Left ventricle myocardium inferior (tissue), 1 donor: ENCODE measurements around the gene CLSTN2. TPM values are rescaled to one million over a fixed set of nuclear protein-coding genes. Genes with fewer than 3 reads are reported as not detected.
A peak's percentile ranks its signal among the peaks of the same experiment; 100 is the strongest.

Experiments
- DNase-seq: peaks from one replicate; pipeline ENCODE4 v3.0.0-alpha.2; 2020
- H3K27ac ChIP-seq: fragments of 200-600 bp; replicated peaks from 2 replicates; pipeline ENCODE4 v1.8.0; 2021
- H3K27me3 ChIP-seq: fragments of 200-600 bp; 2 replicates; pipeline ENCODE4 v1.8.0; 2021; ENCODE audit warnings: low read depth
- H3K36me3 ChIP-seq: fragments of 200-600 bp; 2 replicates; pipeline ENCODE4 v1.8.0; 2021
- H3K4me1 ChIP-seq: fragments of 200-600 bp; 2 replicates; pipeline ENCODE4 v1.8.0; 2021
- H3K4me3 ChIP-seq: fragments of 200-600 bp; 2 replicates; pipeline ENCODE4 v1.8.0; 2021; ENCODE audit warnings: mild to moderate bottlenecking, moderate library complexity
- H3K9me3 ChIP-seq: fragments of 200-600 bp; replicated peaks from 2 replicates; pipeline ENCODE4 v1.8.0; 2021
- intact Hi-C: fragments of 100-400 bp; cut with micrococcal nuclease; formaldehyde crosslinking; loops from one replicate; pipeline ENCODE4 v1.11.0; 2022
- total RNA-seq: library from RNA; stranded (reverse); fragmentation: NEBNext Ultra II Directional; extraction: Animal tissue kit (Norgen Biotek cat#: 25700); gene quantifications from one replicate; pipeline ENCODE4 v1.2.1, GENCODE V29; 2021
- TF ChIP-seq, protein P1 (sequence below): fragments of 200-600 bp; IDR thresholded peaks from 2 replicates; pipeline ENCODE4 v1.8.0; 2021; ENCODE audit warnings: antibody characterized with exemption, mild to moderate bottlenecking, borderline replicate concordance
- donor health status: DM: no; HTN: yes; CAD: no; lungs with severe emphysema.

The CLSTN2 gene
- total RNA-seq, 1 donor from 2014 or later = 7.0 TPM

DNA sequence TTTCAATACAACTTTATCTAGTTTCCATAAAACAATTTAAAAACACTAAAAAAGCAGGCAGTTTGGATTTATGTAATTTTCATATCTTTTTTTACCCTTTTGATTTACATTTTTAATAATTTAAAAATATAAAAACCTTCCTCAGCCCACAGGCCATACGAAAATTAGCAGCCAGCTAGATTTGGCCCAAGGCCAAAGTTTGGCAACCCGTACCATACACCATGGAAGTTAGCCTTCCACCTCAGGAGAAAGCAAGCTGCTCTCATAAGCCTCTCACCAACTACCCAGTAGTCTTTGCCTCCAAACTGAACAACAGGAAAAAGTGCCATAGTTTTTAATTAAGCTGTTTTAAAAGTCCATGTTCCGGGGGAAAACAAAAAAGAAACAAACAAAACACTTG lies 635.6 kb downstream of the CLSTN2 start:
- Histone ChIP-seq H3K27me3 (no peaks in the 10 kb centered on the region), H3K4me1 (peaks cover 49% of the 10 kb centered on the region), H3K4me3 (no peak overlapping the region), H3K9me3 (no peaks in the 10 kb centered on the region), H3K27ac (peak overlapping the region; percentile 4), H3K36me3 (no peaks in the 10 kb centered on the region)
- no peak for DNase-seq
- intact Hi-C loops = no loop called here
- TF ChIP-seq, protein P1, sequence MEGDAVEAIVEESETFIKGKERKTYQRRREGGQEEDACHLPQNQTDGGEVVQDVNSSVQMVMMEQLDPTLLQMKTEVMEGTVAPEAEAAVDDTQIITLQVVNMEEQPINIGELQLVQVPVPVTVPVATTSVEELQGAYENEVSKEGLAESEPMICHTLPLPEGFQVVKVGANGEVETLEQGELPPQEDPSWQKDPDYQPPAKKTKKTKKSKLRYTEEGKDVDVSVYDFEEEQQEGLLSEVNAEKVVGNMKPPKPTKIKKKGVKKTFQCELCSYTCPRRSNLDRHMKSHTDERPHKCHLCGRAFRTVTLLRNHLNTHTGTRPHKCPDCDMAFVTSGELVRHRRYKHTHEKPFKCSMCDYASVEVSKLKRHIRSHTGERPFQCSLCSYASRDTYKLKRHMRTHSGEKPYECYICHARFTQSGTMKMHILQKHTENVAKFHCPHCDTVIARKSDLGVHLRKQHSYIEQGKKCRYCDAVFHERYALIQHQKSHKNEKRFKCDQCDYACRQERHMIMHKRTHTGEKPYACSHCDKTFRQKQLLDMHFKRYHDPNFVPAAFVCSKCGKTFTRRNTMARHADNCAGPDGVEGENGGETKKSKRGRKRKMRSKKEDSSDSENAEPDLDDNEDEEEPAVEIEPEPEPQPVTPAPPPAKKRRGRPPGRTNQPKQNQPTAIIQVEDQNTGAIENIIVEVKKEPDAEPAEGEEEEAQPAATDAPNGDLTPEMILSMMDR = no peak

DNA sequence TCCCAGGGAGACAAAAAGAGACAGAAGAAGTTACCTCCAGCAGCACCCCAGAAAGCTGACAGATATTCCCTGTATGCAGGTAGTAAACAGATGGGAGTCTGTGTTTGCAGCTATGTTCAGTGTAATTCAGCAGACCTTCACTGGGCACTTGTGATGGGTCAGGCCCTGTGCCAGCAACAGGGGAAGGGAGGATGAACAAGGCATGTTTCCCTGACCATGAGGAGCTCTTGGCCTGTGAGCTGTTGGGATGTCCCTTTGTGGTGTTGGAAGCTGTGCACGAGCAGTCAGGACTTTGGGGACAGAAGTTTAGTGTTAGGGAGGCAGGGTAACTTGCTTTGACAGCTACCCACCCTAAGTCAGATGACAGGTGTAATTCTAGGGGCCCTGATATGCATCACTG lies 636.9 kb downstream of the CLSTN2 start:
- Histone ChIP-seq H3K4me3 (no peak overlapping the region), H3K36me3 (no peaks in the 10 kb centered on the region), H3K9me3 (no peaks in the 10 kb centered on the region), H3K27me3 (no peaks in the 10 kb centered on the region), H3K27ac (peak overlapping the region; percentile 55), H3K4me1 (peaks cover 49% of the 10 kb centered on the region)
- intact Hi-C loops = no loop called here
- TF ChIP-seq, protein P1 = no peak
- peak; percentile 46 for DNase-seq

DNA sequence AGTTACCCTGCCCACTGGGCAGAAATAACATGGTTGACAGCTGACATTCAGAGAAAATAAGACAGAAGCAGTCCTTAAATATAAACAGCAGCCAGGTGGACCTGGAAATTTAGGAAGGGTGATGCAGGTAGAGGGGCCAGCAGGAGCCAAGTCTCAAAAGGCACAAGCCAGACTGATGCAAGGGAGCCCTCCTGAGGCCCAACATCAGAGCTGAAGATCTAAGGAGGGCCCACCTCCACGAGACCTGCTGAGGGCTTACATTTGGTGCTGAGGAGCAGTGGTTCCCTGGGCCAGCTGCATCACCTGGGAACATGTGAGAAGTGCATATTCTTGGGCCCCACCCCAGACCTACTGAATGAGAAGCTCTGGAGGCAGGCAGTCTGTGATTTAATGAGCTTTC lies 637.3 kb downstream of the CLSTN2 start:
- intact Hi-C loops = no loop called here
- TF ChIP-seq, protein P1 = no peak
- peak overlapping the region; percentile 55 for H3K27ac ChIP-seq
- H3K27me3 ChIP-seq = no peaks in the 10 kb centered on the region
- no peak for DNase-seq
- peaks cover 49% of the 10 kb centered on the region for H3K4me1 ChIP-seq
- H3K9me3 ChIP-seq = no peaks in the 10 kb centered on the region
- H3K36me3 ChIP-seq = no peaks in the 10 kb centered on the region
- no peak overlapping the region for H3K4me3 ChIP-seq

DNA sequence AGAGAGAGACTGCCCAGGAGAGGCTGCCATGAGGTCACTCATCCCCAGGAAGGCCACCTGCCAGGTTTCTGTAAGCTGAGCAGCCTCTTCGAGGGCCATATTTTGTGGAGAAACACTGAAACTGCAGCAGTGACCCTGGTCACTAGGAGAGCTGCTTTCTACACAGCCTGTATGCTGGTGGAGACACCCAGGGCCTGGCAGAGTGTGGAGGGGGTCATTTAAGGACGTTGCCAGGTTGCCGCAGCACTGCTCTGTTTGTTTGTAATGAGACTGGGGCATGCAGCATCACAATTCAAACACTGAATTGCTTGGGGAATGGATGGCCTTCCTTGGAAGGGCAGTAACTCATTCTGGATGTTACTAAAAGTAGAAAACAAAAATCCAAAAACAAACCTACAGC lies 638.0 kb downstream of the CLSTN2 start:
- no peaks in the 10 kb centered on the region for H3K9me3 ChIP-seq
- intact Hi-C loops = no loop called here
- H3K27me3 ChIP-seq = no peaks in the 10 kb centered on the region
- TF ChIP-seq, protein P1 = no peak
- H3K4me3 ChIP-seq = no peak overlapping the region
- H3K4me1 ChIP-seq = peaks cover 49% of the 10 kb centered on the region
- peak overlapping the region; percentile 55 for H3K27ac ChIP-seq
- no peaks in the 10 kb centered on the region for H3K36me3 ChIP-seq
- no peak for DNase-seq

DNA sequence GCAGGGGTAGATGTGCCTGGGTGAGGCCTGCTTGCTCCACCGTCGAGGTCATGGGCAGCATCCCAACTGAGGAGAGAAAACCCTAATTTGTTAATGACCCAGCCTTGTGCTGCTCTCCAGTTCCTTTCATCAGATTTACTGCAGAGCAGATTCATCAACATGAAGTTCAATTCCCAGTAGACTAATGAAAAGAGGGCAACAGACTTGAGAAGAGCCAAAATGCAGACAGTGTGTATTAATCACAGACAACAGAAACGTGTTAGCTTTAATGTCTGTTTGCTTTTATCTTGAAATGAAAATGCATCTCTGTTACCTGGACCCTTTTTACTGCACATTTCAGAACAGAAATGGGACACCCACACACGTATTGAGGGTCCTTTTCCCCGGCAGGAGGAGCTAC lies 639.4 kb downstream of the CLSTN2 start:
- TF ChIP-seq, protein P1 = no peak
- Histone ChIP-seq H3K36me3 (no peaks in the 10 kb centered on the region), H3K4me1 (peaks cover 40% of the 10 kb centered on the region), H3K9me3 (no peaks in the 10 kb centered on the region), H3K27ac (no peak overlapping the region), H3K4me3 (no peak overlapping the region), H3K27me3 (no peaks in the 10 kb centered on the region)
- DNase-seq = no peak
- intact Hi-C loops = no loop called here

DNA sequence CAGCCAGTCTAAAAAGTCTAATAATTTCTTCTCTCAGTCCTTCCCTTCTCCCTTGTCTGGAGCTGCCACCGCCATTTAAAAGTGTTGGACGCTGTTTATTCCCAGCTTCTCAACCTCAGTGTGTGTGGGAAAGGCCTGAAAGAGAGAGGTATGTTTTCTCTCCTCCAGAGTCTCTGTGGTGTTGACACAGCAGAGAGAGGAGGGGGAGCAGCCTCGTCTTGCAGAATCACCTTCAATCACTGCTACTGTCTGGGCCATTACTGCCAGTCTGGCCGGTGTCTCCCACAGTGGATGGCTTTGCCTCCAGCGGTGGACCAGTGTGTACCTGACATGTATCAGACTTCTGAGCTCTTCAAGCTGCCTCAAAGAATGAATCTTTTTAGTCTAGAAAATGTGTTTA lies 641.5 kb downstream of the CLSTN2 start:
- Histone ChIP-seq H3K4me3 (no peak overlapping the region), H3K27me3 (no peaks in the 10 kb centered on the region), H3K36me3 (no peaks in the 10 kb centered on the region), H3K9me3 (no peaks in the 10 kb centered on the region), H3K27ac (no peak overlapping the region), H3K4me1 (peaks cover 20% of the 10 kb centered on the region)
- TF ChIP-seq, protein P1 = no peak
- no peak for DNase-seq
- intact Hi-C loops = no loop called here
